ENCODE measurements around the gene OSBPL7.

The OSBPL7 gene

DNA sequence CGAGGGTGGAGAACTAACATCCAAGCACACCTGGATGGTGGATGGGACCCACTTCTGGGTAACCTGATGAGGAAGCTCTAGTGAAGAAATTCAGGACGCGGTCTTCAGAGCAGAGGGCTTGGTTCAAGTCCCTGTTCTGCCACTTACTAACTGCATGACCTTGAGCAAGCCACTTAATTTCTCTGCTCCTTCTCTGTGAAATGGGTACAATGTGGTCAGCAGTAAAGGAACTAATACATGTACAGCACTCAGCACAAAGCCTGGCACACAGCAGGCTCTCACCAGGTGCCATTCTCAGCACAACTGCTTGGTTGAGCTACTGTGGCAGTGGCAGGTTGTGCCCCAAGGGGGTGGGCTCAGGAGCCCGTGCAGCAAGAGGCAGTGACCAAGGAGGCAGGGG is 1.9 kb upstream of the OSBPL7 start:
- no peak for DNase-seq (ENCODE audit: low read depth in 2 of 2)

GRCh38 chr17:47822785-47823184 is 1.2 kb upstream of the OSBPL7 start:
- DNase-seq (ENCODE audit: low read depth in 2 of 2): no peak

DNA sequence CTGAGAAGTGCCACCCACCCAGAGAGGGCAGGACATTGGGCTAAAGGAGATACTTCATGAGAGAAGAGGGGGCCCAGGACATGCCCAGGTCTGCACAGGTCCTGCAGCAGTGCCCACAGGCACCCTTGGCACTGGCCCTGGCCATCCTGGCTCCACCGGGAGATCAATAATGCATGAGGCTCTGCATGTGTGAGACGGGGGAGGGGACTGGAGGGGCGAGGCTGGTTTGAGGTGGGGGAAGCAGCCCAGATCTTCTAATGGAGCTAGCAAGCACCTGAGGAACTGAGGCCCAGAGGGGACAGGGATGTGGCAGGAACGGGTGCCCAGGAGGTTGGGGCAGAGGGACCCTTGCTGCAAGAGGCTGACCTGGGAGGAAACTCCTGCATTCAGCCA is 567 bp downstream of the OSBPL7 start:
- no peak for DNase-seq (ENCODE audit: low read depth in 2 of 2)

DNA sequence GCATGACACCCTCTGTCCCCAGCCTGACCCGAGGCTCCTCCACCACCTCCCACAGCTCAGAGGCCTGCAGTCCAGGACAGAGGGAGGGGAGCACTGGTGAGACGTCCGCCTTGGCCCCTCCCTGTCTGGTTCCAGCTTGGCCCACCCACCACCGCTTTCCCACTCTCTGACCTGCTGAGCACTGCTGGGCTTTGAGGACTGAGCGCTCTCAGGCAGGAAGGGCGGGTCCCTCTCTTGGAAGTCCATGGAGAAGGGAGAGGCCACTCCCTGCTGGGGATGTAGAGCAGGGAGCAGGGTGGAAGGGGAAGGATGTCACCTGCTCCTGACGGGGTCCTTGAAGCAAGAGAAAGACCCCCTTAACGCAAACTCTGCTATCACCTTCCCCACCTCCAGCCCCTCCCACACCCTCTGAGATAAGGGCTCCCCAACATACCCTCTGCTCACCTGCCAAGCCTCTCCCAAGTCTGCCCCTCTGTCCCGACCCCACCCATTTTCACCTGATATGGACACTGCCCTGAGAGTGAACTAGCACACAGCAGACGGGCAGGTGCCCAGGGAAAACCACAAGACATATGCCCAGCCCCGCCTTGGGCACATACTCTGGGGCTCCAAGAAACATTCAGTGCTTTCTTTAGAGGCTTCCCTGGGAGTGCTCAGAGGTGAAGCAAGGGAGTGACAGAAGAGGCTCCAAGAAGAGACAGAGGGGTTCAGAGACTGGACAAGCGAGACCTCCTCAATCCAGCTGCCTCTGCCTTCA is 1.4 kb downstream of the OSBPL7 start:
- DNase-seq (ENCODE audit: low read depth in 2 of 2): no peak

DNA sequence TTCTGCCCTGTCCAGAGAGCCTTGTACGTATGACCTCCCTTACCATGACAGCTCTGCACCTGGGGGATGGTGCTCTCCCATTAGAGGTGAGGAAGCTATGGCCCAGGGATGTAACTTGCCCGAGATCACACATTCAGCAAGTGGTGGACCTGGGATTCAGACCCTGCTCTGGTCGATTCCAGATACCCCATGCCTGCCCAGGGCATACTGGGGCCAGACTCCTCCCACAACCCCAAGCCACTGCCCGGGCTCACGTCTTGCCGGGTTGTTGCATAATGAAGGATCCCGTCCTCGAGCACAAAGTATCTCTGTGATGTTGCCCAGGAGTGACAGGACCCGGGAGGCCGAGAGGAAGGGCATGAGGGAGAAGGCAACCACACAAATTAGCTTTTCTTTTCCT is 2.1 kb downstream of the OSBPL7 start:
- DNase-seq (ENCODE audit: low read depth in 2 of 2): no peak

DNA sequence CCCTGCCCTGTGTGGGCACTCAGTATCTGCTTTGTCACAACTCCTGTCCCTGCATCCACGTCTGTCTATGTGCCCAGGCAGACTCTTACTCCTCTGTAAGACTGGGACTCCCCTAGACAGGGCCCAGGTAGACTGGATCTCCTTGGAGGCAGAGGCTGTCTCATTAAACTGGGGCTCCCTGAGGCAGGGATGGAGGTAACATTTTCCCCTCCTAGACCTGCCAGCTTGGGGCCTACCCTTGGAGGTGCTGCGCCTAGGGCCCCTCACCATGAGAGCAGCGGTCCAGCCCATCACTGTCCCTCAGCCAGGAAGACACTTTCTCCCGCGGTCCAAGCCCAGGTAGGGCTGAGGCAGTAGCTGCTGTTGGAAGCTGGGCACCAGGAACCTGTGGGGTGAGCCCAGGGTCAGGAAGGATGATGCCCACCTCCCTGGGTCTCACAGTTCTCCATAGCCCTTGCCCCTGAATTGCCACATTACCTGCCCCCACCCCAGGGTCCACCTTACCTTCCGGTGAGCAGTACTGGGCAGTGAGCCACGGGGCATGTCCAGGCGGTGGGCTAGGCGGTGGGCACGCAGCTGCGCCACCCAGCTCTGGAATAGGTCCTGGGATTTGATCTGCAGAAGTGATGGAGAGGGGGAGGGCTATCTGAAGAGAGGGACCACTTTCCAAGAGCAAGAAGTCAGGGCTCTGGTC is 3.4 kb downstream of the OSBPL7 start:
- no peak for DNase-seq (ENCODE audit: low read depth in 2 of 2)

GRCh38 chr17:47816947-47817346 is 4.6 kb downstream of the OSBPL7 start:
- DNase-seq (ENCODE audit: low read depth in 2 of 2): no peak

- no peak for DNase-seq (ENCODE audit: low read depth in 2 of 2)
These were observed 5.4 kb downstream of the OSBPL7 start for GRCh38 chr17:47816111-47816735.

GRCh38 chr17:47815106-47815918 is 6.3 kb downstream of the OSBPL7 start:
- DNase-seq (ENCODE audit: low read depth in 2 of 2): no peak

- no peak for DNase-seq (ENCODE audit: low read depth in 2 of 2)
These were observed 8.0 kb downstream of the OSBPL7 start for GRCh38 chr17:47813512-47814031.

DNA sequence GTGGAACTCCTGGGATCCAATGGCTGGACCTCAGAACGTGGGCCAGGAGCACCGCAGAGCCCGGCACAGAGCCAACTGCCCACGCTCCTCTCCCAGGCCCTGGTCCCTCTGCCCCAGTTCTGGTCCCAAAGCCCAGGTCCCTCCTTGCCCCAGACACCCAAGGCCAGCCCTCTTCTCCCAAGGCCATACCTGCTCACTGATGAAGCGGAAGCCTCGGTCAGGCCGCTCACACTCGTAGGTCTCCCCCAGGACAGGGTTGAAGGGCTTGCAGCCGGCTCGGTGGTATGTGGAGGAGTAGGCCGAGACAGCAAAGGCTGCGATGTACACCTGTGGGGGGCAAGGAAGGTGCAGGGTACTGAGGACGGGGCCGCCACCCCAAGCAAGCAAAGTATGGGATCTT is 8.5 kb downstream of the OSBPL7 start:
- no peak for DNase-seq (ENCODE audit: low read depth in 2 of 2)

GRCh38 chr17:47812146-47812920 is 9.3 kb downstream of the OSBPL7 start:
- no peak for DNase-seq (ENCODE audit: low read depth in 2 of 2)

- no peak for DNase-seq (ENCODE audit: low read depth in 2 of 2)
These were observed 9.9 kb downstream of the OSBPL7 start for GRCh38 chr17:47811709-47812108.

- DNase-seq (ENCODE audit: low read depth in 2 of 2): no peak
These were observed 10.5 kb downstream of the OSBPL7 start for GRCh38 chr17:47810901-47811635.

DNA sequence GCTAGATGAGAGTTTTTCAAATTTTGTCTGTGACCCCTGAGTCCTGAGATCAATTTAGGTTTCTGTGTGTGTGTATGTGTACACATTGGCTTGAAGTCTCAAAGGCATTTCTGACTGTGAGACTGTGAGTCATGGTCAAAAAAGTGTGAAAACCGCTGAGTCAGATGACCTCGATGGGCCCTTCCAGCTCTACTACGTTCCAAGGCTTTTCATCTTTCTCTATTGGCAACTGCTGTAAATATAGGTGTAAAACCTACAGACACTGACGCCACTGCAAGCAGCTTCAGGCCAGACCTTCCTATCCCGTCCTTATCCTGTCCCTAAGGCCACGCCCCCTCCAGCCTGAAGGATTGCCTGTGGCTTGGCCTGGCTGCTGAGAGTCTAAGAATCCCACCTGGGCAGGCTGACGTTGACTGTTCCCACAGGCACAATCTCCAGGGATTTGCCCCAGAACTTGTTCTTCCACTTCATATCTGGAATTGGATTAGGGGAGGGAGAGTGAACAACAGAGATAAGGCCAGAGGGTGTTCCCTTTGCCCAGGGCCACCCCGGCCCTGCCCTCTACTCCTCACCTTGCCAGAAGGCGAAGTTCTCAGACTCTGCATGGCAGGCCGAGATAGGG is 11.3 kb downstream of the OSBPL7 start:
- no peak for DNase-seq (ENCODE audit: low read depth in 2 of 2)

DNA sequence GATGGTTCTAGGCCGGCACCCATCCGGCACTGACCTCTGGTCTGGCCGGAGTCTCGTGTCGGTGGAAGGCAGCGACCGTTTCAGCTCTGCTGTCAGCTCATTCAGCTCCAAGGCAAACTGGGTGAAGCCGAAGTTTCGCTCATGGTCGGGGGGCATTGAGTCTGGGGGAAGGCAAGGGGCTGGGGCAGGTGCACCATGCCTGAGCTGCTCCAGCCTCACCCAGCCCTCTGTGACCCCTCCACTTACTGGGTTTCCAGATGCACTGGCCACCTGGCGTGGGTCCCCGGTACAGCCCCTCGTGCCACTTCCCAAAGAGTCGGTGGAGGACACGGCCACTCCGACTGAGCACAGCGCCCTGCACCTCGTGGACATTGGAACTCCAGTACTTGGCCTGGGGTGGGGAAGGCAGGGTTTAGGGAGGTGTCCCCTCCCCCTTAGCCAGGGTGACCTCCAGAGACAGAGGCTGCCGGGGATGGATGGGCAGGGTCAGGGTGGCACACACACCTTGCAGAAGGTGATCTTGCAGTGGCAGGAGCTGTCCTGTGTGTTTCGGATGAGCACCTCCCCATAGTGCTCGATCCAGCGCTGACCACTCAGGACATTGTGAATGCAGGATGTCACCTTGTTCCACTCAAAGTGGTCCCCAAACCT is 12.6 kb downstream of the OSBPL7 start:
- DNase-seq (ENCODE audit: low read depth in 2 of 2): no peak

GRCh38 chr17:47808036-47808829 is 13.4 kb downstream of the OSBPL7 start:
- DNase-seq (ENCODE audit: low read depth in 2 of 2): no peak

DNA sequence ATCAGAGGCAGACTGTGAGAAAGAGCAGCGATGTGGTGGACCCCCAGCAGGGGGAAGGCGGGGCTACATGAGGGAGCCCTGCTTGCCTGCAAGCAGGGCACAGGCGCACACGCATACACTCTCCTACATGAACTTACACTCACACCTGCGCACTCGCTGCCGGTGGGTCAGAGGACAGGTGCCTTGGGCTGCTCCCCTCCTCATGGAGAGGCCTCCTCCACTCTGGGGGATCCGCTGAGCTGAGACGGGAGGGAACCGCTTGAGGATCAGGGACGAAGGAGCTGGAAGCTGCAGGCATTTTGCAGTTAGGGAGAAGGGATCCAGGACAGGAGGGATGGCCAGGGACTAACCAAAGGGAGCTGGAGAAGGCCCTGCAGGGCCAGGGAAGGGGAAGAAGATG is 14.2 kb downstream of the OSBPL7 start:
- no peak for DNase-seq (ENCODE audit: low read depth in 2 of 2)

DNA sequence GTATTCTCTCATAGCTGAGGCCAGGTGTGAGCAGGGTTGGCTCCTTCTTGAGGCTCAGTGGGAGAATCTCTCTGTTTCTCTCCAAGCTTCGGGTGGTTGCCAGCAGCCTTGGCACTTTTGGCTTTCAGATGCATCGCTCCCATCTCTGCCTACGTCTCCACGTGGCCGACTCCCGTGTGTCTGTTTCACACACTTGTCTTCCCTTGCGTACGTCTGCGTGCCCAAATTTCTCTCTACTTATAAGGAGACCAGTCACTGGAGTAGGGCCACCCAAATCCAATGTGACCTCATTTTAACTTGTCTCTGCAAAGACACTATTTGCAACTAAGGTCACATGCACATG is 14.7 kb downstream of the OSBPL7 start:
- no peak for DNase-seq (ENCODE audit: low read depth in 2 of 2)

Measured in stimulated activated CD8-positive, alpha-beta memory T cell treated with anti-CD3 and anti-CD28 coated beads, Interleukin-2, amount 100 ng/mL, for 48 hours (primary cell).